A549 (cell line): Measurements from ENCODE around the gene MOB2.

ENCODE experiments used
- CHD2 ChIP-seq: fragments of 150-350 bp; IDR thresholded peaks from 2 replicates; pipeline ENCODE4 v1.6.1; 2014; ENCODE audit warnings: low read length; ENCODE audit not compliant: partially characterized antibody
- EHMT2 ChIP-seq: fragments of 200-600 bp; sonication (generic); IDR thresholded peaks from 2 replicates; pipeline ENCODE4 v1.6.1; 2016; ENCODE audit warnings: antibody characterized with exemption, low read depth, mild to moderate bottlenecking, moderate library complexity
- MYC ChIP-seq: IDR thresholded peaks from 2 replicates; pipeline ENCODE4 v1.6.1; 2012; ENCODE audit warnings: mild to moderate bottlenecking, inconsistent platforms, low read length, improper control_type of control experiment, borderline replicate concordance
- POLR2AphosphoS2 ChIP-seq: conservative IDR thresholded peaks from 2 replicates; pipeline ENCODE4 v1.6.1; 2012; ENCODE audit warnings: low read length, improper control_type of control experiment, inconsistent platforms
- RAD21 ChIP-seq, 2 experiments: fragments of >200 bp in 1 of 2; sonication (Bioruptor Twin) in 1 of 2; formaldehyde crosslinking in 1 of 2; IDR thresholded peaks in 1 of 2; conservative IDR thresholded peaks in 1 of 2; 2 replicates in 1 of 2; 3 replicates in 1 of 2; pipeline ENCODE4 v1.6.1; 2012 to 2018; ENCODE audit warnings: inconsistent platforms in 1 of 2
- RFX5 ChIP-seq: fragments of 450-650 bp; IDR thresholded peaks from 2 replicates; pipeline ENCODE4 v1.7.1; 2014; ENCODE audit warnings: antibody characterized with exemption, mild to moderate bottlenecking, moderate library complexity
- TF ChIP-seq, protein P1 (sequence below): fragments of >200 bp; sonication (Bioruptor Twin); formaldehyde crosslinking; IDR thresholded peaks from 3 replicates; pipeline ENCODE4 v1.5.1; 2016
- TF ChIP-seq, protein P2 (sequence below): IDR thresholded peaks from 2 replicates; pipeline ENCODE4 v1.6.1; 2012

DNA sequence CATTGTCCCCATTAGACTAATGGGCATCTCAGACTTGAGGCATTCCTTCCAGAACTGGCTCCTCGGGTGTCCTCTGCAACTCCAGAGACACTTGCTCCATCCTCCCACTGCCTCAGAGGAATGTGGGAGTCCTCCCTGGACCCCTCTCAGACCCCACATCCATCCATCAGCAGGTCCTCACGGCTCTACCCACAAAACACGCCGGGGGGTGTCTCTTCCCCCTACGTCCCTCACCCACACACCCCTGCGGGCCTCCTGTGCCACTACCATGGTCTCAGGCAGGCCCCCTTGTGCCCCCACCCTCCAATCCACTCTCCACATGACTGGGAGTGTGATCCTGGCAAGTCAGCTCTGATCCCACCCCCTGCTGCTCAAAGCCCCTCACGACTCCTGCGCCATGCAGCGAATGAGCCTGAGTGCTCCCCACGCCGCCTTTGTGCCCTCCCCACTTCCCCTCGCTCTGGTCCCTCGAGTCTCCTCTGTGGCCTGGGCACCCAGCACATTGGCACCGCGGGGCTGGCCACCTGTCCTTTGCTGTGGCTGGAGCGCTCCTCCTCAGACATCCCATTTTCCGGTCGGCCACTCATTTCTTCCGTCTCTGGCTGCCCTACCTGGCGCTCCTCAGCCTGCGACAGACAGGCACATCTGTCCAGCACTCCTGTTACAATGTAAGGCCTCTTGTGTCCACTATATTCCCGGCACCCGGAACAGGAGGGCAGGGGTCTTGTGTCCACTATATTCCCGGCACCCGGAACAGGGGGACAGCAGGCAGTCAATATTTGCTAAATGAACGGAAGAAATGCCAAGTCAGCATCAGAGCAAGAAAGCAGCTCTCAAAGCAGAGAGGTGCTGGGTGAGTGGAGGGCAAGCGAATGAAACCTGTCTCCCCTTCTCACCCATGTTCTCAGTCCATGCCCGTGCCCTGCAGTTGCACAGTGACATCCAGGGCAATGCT lies 14.2 kb upstream of the MOB2 start:
- TF ChIP-seq, protein P1, sequence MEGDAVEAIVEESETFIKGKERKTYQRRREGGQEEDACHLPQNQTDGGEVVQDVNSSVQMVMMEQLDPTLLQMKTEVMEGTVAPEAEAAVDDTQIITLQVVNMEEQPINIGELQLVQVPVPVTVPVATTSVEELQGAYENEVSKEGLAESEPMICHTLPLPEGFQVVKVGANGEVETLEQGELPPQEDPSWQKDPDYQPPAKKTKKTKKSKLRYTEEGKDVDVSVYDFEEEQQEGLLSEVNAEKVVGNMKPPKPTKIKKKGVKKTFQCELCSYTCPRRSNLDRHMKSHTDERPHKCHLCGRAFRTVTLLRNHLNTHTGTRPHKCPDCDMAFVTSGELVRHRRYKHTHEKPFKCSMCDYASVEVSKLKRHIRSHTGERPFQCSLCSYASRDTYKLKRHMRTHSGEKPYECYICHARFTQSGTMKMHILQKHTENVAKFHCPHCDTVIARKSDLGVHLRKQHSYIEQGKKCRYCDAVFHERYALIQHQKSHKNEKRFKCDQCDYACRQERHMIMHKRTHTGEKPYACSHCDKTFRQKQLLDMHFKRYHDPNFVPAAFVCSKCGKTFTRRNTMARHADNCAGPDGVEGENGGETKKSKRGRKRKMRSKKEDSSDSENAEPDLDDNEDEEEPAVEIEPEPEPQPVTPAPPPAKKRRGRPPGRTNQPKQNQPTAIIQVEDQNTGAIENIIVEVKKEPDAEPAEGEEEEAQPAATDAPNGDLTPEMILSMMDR = no peak
- TF ChIP-seq MYC (no peak), RFX5 (no peak), RAD21 (conservative IDR thresholded peaks at IDR 0.05 in 1 of 2, IDR thresholded peaks at IDR 0.05 in 1 of 2) (no peak), EHMT2 (no peak), POLR2AphosphoS2 (no peak), CHD2 (no peak)
- TF ChIP-seq, protein P2, sequence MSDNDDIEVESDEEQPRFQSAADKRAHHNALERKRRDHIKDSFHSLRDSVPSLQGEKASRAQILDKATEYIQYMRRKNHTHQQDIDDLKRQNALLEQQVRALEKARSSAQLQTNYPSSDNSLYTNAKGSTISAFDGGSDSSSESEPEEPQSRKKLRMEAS = no peak
